T-cell (primary cell): ENCODE measurements around the gene E2F3. TPM values are rescaled to one million over a fixed set of nuclear protein-coding genes. Genes with fewer than 3 reads are reported as not detected.
"Not testable (repeated sequence)": the region's sequence is repeated elsewhere in the genome, so short reads cannot be mapped to it uniquely, and the experiment has no call there.

Experiments
- ATAC-seq, 4 experiments: fragments of 200-7000 bp in 3 of 4; fragments of 150-1000 bp in 1 of 4; cut with Tn5 transposase; replicated peaks in 1 of 4; 1 replicate in 3 of 4; 2 replicates in 1 of 4; pipeline ENCODE4 v1.10.0; 2021; ENCODE audit warnings: moderate library complexity in 3 of 4, mild to moderate bottlenecking in 2 of 4, moderate number of reproducible peaks in 1 of 4
- CTCF ChIA-PET, 2 donors: fragments of 300-600 bp; sonication (Branson Sonifier 250); formaldehyde crosslinking; loops; one replicate each; lab custom pipeline; 2022; ENCODE audit warnings: antibody characterized with exemption in 2 of 2; lab: Charles Lee
- POLR2A ChIA-PET, 2 donors: fragments of 300-600 bp; sonication (Branson Sonifier 250); formaldehyde crosslinking; loops; one replicate each; lab custom pipeline; 2022; ENCODE audit warnings: antibody characterized with exemption in 2 of 2; lab: Charles Lee
- DNase-seq, 35 experiments: peaks; one replicate each; pipeline versions ENCODE4 v3.0.0 to v3.0.0-alpha.2; 2013 to 2023
- H3K27ac ChIP-seq: one replicate; pipeline ENCODE4 v1.5.1; 2013; ENCODE audit warnings: low read length
- H3K27me3 ChIP-seq, 2 experiments: replicated peaks in 1 of 2; 1 replicate in 1 of 2; 2 replicates in 1 of 2; pipeline versions ENCODE4 v1.6.1 to v1.7.0; 2013; ENCODE audit warnings: low read length in 1 of 2, mixed read lengths in 1 of 2; ENCODE audit not compliant: control insufficient read depth in 2 of 2, insufficient read depth in 2 of 2; ENCODE audit errors: extremely low read depth in 1 of 2
- H3K36me3 ChIP-seq, 2 donors: 1 replicate in 1 of 2; 2 replicates in 1 of 2; pipeline versions ENCODE4 v1.6.1 to v1.7.0; 2013; ENCODE audit warnings: low read length in 1 of 2; ENCODE audit not compliant: control insufficient read depth in 2 of 2, insufficient read depth in 1 of 2; ENCODE audit errors: extremely low read depth in 1 of 2
- H3K4me1 ChIP-seq, 2 experiments: 1 replicate in 1 of 2; 2 replicates in 1 of 2; pipeline versions ENCODE4 v1.6.1 to v1.7.0; 2013; ENCODE audit warnings: low read length in 2 of 2, mixed read lengths in 1 of 2; ENCODE audit not compliant: insufficient read depth in 2 of 2, control insufficient read depth in 1 of 2; ENCODE audit errors: extremely low read depth in 1 of 2
- H3K4me3 ChIP-seq, 2 donors: 1 replicate in 1 of 2; 2 replicates in 1 of 2; pipeline versions ENCODE4 v1.5.1 to v1.7.0; 2013; ENCODE audit warnings: mild to moderate bottlenecking in 2 of 2, low read length in 1 of 2, moderate library complexity in 1 of 2; ENCODE audit not compliant: control insufficient read depth in 1 of 2; ENCODE audit errors: extremely low read depth in 1 of 2
- H3K9me3 ChIP-seq: 2 replicates; pipeline ENCODE4 v1.7.0; 2013
- H3K27ac Mint-ChIP-seq, 2 donors: one replicate each; pipeline ENCODE4 v1.8.0; 2020 to 2021; ENCODE audit warnings: mild to moderate bottlenecking in 2 of 2, mixed read lengths in 2 of 2
- H3K27me3 Mint-ChIP-seq, 2 donors: one replicate each; pipeline ENCODE4 v1.8.0; 2021 to 2022; ENCODE audit warnings: mixed read lengths in 2 of 2
- H3K36me3 Mint-ChIP-seq: one replicate; pipeline ENCODE4 v1.8.0; 2021; ENCODE audit warnings: mixed read lengths
- H3K4me1 Mint-ChIP-seq, 3 donors: one replicate each; pipeline ENCODE4 v1.8.0; 2020 to 2022; ENCODE audit warnings: mixed read lengths in 3 of 3, mild to moderate bottlenecking in 1 of 3
- H3K4me3 Mint-ChIP-seq, 3 donors: one replicate each; pipeline ENCODE4 v1.8.0; 2020 to 2022; ENCODE audit warnings: mild to moderate bottlenecking in 3 of 3, mixed read lengths in 3 of 3, moderate library complexity in 3 of 3
- H3K9me3 Mint-ChIP-seq, 3 donors: one replicate each; pipeline ENCODE4 v1.8.0; 2020 to 2022; ENCODE audit warnings: mixed read lengths in 3 of 3
- WGBS: methylation state at CpG from one replicate; pipeline ENCODE4 v1.1.5; 2013; ENCODE audit warnings: missing lambda C conversion rate; ENCODE audit not compliant: insufficient coverage; 5-methylcytosine and 5-hydroxymethylcytosine counted together
- total RNA-seq, 35 experiments: library from RNA in 6 of 35; stranded (reverse) in 6 of 35; fragments of 120-200 nt in 1 of 35; gene quantifications; one replicate each; pipeline versions ENCODE4 v1.2.1 to v1.2.4 and lab custom pipeline; 2013 to 2026

Gene E2F3
- total RNA-seq, 5 donors from 2014 or later (not counting 1 experiment from before 2014, with no cell fraction given), result 9.6 to 28.2 (median 23.1) TPM

DNA sequence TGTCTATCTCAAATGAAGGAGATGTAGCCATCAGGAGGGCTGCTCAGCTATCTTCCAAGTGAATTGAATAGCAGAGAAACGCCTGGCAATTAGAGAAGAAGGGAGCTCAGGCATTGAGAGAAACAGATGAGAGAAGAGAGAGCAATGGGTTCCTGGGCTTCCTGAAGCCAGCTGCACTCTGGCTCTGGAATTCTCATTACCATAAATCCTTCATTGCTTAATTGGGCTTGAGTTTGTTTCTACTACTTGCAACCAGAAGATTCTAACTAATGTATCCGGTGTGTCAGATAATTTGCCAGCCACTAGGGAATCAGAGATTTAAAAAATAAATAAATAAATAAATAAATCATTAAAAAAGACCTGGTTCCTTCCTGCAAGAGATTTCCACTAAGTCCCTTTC is 107.5 kb downstream of the E2F3 start:
- no peaks in the 10 kb centered on the region for H3K36me3 ChIP-seq
- H3K36me3 Mint-ChIP-seq, result no peaks in the 10 kb centered on the region
- H3K9me3 ChIP-seq, result no peaks in the 10 kb centered on the region
- H3K27ac ChIP-seq, result no peak overlapping the region
- DNase-seq, result no peak
- H3K4me3 ChIP-seq, result no peak overlapping the region
- H3K4me3 Mint-ChIP-seq, result no peak overlapping the region
- no peak for ATAC-seq
- no CpG with 5 or more reads among the region's 2 CpGs for WGBS
- H3K9me3 Mint-ChIP-seq, result no peaks in the 10 kb centered on the region
- H3K27ac Mint-ChIP-seq, result no peak overlapping the region
- CTCF ChIA-PET, result no interaction called here
- H3K4me1 ChIP-seq, result no peaks in the 10 kb centered on the region
- POLR2A ChIA-PET, result no interaction called here
- peaks cover 0 to 6% of the 10 kb centered on the region in 2 experiments for H3K27me3 ChIP-seq
- H3K27me3 Mint-ChIP-seq, result peaks cover 0 to 3% of the 10 kb centered on the region in 2 donors
- H3K4me1 Mint-ChIP-seq, result no peaks in the 10 kb centered on the region

GRCh38 chr6:20511852-20512251 is 110.2 kb downstream of the E2F3 start:
- ChIA-PET POLR2A (no interaction called here), CTCF (no interaction called here)
- no peaks in the 10 kb centered on the region for H3K36me3 Mint-ChIP-seq
- H3K27ac ChIP-seq, result no peak overlapping the region
- H3K4me3 Mint-ChIP-seq, result no peak overlapping the region
- peaks cover 0 to 3% of the 10 kb centered on the region in 2 donors for H3K27me3 Mint-ChIP-seq
- H3K9me3 Mint-ChIP-seq, result no peaks in the 10 kb centered on the region
- no peak for ATAC-seq
- no peaks in the 10 kb centered on the region for H3K4me1 Mint-ChIP-seq
- DNase-seq, result no peak
- H3K9me3 ChIP-seq, result no peaks in the 10 kb centered on the region
- H3K27me3 ChIP-seq, result peaks cover 0 to 6% of the 10 kb centered on the region in 2 experiments
- no peaks in the 10 kb centered on the region for H3K36me3 ChIP-seq
- no peak overlapping the region for H3K4me3 ChIP-seq
- H3K27ac Mint-ChIP-seq, result no peak overlapping the region
- 66% methylated on average over 2 of the region's 2 CpGs for WGBS
- H3K4me1 ChIP-seq, result no peaks in the 10 kb centered on the region

DNA sequence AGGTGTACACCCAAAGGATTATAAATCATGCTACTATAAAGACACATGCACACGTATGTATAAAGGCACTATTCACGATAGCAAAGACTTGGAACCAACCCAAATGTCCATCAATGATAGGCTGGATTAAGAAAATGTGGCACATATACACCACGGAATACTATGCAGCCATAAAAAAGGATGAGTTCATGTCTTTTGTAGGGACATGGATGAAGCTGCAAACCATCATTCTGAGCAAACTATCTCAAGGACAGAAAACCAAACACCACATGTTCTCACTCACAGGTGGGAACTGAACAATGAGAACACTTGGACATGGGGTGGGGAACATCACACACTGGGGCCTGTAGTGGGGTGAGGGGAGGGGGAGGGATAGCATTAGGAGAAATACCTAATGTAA is 123.5 kb downstream of the E2F3 start:
- H3K4me1 ChIP-seq, H3K36me3 ChIP-seq, H3K9me3 ChIP-seq, CTCF ChIA-PET, H3K36me3 Mint-ChIP-seq, H3K27ac ChIP-seq, H3K27me3 Mint-ChIP-seq, POLR2A ChIA-PET, H3K4me3 Mint-ChIP-seq, H3K27ac Mint-ChIP-seq, DNase-seq, H3K27me3 ChIP-seq, ATAC-seq, H3K4me3 ChIP-seq, H3K9me3 Mint-ChIP-seq: not testable (repeated sequence)
- H3K4me1 Mint-ChIP-seq, result peaks cover 12 to 15% (median 13%) of the 10 kb centered on the region in 3 donors
- WGBS, result no CpG with 5 or more reads among the region's 3 CpGs

DNA sequence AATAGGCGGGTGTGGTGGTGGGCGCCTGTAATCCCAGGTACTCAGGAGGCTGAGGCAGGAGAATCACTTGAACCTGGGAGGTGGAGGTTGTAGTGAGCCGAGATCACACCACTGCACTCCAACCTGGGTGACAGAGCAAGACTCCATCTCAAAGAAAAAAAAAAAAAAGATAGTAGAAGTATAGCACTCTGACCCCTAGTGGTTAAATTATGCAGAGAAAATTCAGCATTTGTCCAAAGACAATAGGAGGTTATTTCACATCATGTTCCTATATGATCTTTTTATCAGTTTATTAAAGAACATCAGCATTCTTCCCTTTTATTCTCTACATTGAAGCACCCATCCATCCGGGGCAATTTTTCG is 127.4 kb downstream of the E2F3 start:
- H3K9me3 ChIP-seq, H3K9me3 Mint-ChIP-seq, H3K27ac Mint-ChIP-seq, H3K36me3 Mint-ChIP-seq, H3K4me3 ChIP-seq, H3K27me3 ChIP-seq, H3K27ac ChIP-seq, H3K4me3 Mint-ChIP-seq, H3K27me3 Mint-ChIP-seq, POLR2A ChIA-PET, H3K36me3 ChIP-seq: not testable (repeated sequence)
- CTCF ChIA-PET, result interaction anchor here (0.6 to 2.3 kb wide), 8 partner anchors 31 to 613 kb away, joined by 3 to 15 read pairs (median 7); no protein-coding TSS in a partner anchor
- DNase-seq, result peak in 2 of 35 experiments; percentile 6 to 68
- 6% methylated on average over 2 of the region's 5 CpGs for WGBS
- peaks cover 4 to 11% of the 10 kb centered on the region in 2 experiments for H3K4me1 ChIP-seq
- peaks cover 13 to 17% (median 14%) of the 10 kb centered on the region in 3 donors for H3K4me1 Mint-ChIP-seq
- peak in 3 of 4 experiments; percentile 65 to 80 (median 66) for ATAC-seq

DNA sequence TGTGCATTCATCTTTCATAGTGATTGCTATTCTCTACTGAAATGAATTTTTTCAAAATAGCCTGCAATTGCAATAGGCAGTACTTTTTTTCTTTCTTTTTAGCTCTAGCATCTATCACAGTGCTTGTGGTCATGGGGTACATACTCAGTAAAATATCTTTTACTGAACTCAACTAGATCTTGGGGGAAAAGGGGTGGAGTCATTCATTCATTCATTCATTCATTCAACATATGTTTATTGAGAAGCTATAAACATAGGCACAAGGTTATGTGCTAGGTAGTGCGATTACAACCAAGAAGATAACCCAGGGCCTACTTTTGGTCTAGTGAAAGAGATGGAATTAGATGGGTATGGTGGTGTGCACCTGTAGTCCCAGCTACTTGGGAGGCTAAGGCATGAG is 131.2 kb downstream of the E2F3 start:
- H3K9me3 Mint-ChIP-seq, result no peaks in the 10 kb centered on the region
- H3K9me3 ChIP-seq, result no peaks in the 10 kb centered on the region
- peaks cover 0 to 6% of the 10 kb centered on the region in 2 experiments for H3K27me3 ChIP-seq
- DNase-seq (no peak), ATAC-seq (no peak)
- POLR2A ChIA-PET, result no interaction called here
- H3K36me3 Mint-ChIP-seq, result peaks cover 8% of the 10 kb centered on the region
- H3K4me1 ChIP-seq, result peaks cover 14 to 15% of the 10 kb centered on the region in 2 experiments
- H3K36me3 ChIP-seq, result peaks cover 0 to 4% of the 10 kb centered on the region in 2 donors
- no peak overlapping the region for H3K27ac ChIP-seq
- WGBS, result 100% methylated on average over 1 of the region's 1 CpG
- no peak overlapping the region for H3K4me3 ChIP-seq
- CTCF ChIA-PET, result interaction anchor here (0.6 to 2.1 kb wide), 6 partner anchors 127 to 440 kb away, joined by 3 to 11 read pairs (median 4); no protein-coding TSS in a partner anchor
- peaks cover 37 to 41% (median 37%) of the 10 kb centered on the region in 3 donors for H3K4me1 Mint-ChIP-seq
- no peak overlapping the region for H3K27ac Mint-ChIP-seq
- peak overlapping the region in 1 of 3 donors; percentile 98 for H3K4me3 Mint-ChIP-seq
- H3K27me3 Mint-ChIP-seq, result peaks cover 2 to 6% of the 10 kb centered on the region in 2 donors

- H3K36me3 Mint-ChIP-seq, result peaks cover 11% of the 10 kb centered on the region
- WGBS, result no CpG with 5 or more reads among the region's 6 CpGs
- Histone ChIP-seq H3K4me1 (peaks cover 8 to 14% of the 10 kb centered on the region in 2 experiments), H3K9me3 (no peaks in the 10 kb centered on the region), H3K27me3 (peaks cover 0 to 6% of the 10 kb centered on the region in 2 experiments), H3K27ac (peak overlapping the region; percentile 92), H3K36me3 (peaks cover 0 to 11% of the 10 kb centered on the region in 2 donors), H3K4me3 (peak overlapping the region; percentile 94 to 100)
- H3K27me3 Mint-ChIP-seq, result peaks cover 2 to 6% of the 10 kb centered on the region in 2 donors
- peak overlapping the region; percentile 95 to 98 (median 98) for H3K4me3 Mint-ChIP-seq
- CTCF ChIA-PET, result interaction anchor here (0.6 to 2.1 kb wide), 9 partner anchors 9 to 1059 kb away, joined by 3 to 9 read pairs (median 5); no protein-coding TSS in a partner anchor
- H3K4me1 Mint-ChIP-seq, result peaks cover 37 to 42% (median 40%) of the 10 kb centered on the region in 3 donors
- POLR2A ChIA-PET, result interaction anchor here (0.6 to 1.6 kb wide), 6 partner anchors 132 to 1061 kb away, joined by 3 to 12 read pairs (median 4); partner anchors contain the start of gene E2F3 (in 1 of the 2)
- DNase-seq (no peak), ATAC-seq (no peak)
- no peaks in the 10 kb centered on the region for H3K9me3 Mint-ChIP-seq
- peak overlapping the region in 1 of 2 donors; percentile 66 for H3K27ac Mint-ChIP-seq
Measured at GRCh38 chr6:20533746-20534294, 132.1 kb downstream of the E2F3 start.
